Calu3 (cell line): ENCODE results near the gene PIK3AP1. TPM values are rescaled to one million over a fixed set of nuclear protein-coding genes. Genes with fewer than 3 reads are reported as not detected.

Experiments
- BruUV-seq: library from RNA; stranded (reverse); fragments of 400-500 nt; replicated peaks from 2 replicates; lab custom pipeline; 2021; lab: Mats Ljungman, UMichigan
- CTCF ChIA-PET: fragments of 300-600 bp; sonication (Branson Sonifier 250); formaldehyde crosslinking; loops from one replicate; lab custom pipeline; 2022; ENCODE audit warnings: antibody characterized with exemption; lab: Charles Lee
- DNase-seq: peaks from one replicate; pipeline ENCODE4 v3.0.0; 2022
- H3K27ac Mint-ChIP-seq: one replicate; pipeline ENCODE4 v1.8.0; 2022; ENCODE audit warnings: mixed read lengths; ENCODE audit not compliant: unreplicated experiment
- H3K27me3 Mint-ChIP-seq: one replicate; pipeline ENCODE4 v1.8.0; 2022; ENCODE audit warnings: mixed read lengths; ENCODE audit not compliant: unreplicated experiment
- H3K36me3 Mint-ChIP-seq: one replicate; pipeline ENCODE4 v1.8.0; 2022; ENCODE audit warnings: mild to moderate bottlenecking, moderate library complexity, mixed read lengths; ENCODE audit not compliant: insufficient read depth, unreplicated experiment
- H3K4me1 Mint-ChIP-seq: one replicate; pipeline ENCODE4 v1.8.0; 2022; ENCODE audit warnings: mild to moderate bottlenecking, low read depth, mixed read lengths; ENCODE audit not compliant: unreplicated experiment
- H3K4me3 Mint-ChIP-seq: one replicate; pipeline ENCODE4 v1.8.0; 2022; ENCODE audit warnings: mild to moderate bottlenecking, low read depth, moderate library complexity, mixed read lengths; ENCODE audit not compliant: unreplicated experiment
- H3K9me3 Mint-ChIP-seq: one replicate; pipeline ENCODE4 v1.8.0; 2022; ENCODE audit warnings: low read depth, mixed read lengths; ENCODE audit not compliant: unreplicated experiment
- CTCF ChIP-seq: fragments of 200-600 bp; IDR thresholded peaks from one replicate; pipeline ENCODE4 v1.8.0; 2022; ENCODE audit warnings: antibody characterized with exemption; ENCODE audit not compliant: unreplicated experiment
- intact Hi-C: fragments of 100-400 bp; cut with micrococcal nuclease; formaldehyde crosslinking; loops from one replicate; pipeline ENCODE4 v1.10.0; 2022; ENCODE audit not compliant: unreplicated experiment
- total RNA-seq: library from RNA; stranded (reverse); gene quantifications from 2 replicates; pipeline ENCODE4 v1.2.3, GENCODE V29; 2022

PIK3AP1 gene
- total RNA-seq, 1 experiment from 2014 or later, result 117 TPM

- no peak overlapping the region for H3K4me3 Mint-ChIP-seq
- H3K36me3 Mint-ChIP-seq, result peaks cover 39% of the 10 kb centered on the region
- H3K9me3 Mint-ChIP-seq, result no peaks in the 10 kb centered on the region
- H3K27ac Mint-ChIP-seq, result no peak overlapping the region
- H3K4me1 Mint-ChIP-seq, result peaks cover 16% of the 10 kb centered on the region
- DNase-seq, result no peak
- intact Hi-C loops, result no loop called here
- CTCF ChIA-PET, result interaction anchor here (0.8 kb wide), 1 partner anchor 1073 kb away, joined by 4 read pairs; no protein-coding TSS in a partner anchor
- TF ChIP-seq CTCF, result no peak
- BruUV-seq, result no TSS peak
- no peaks in the 10 kb centered on the region for H3K27me3 Mint-ChIP-seq
Measured at GRCh38 chr10:96609510-96609909, 110.8 kb downstream of the PIK3AP1 start.

- H3K4me3 Mint-ChIP-seq, result no peak overlapping the region
- H3K27ac Mint-ChIP-seq, result no peak overlapping the region
- no peak for DNase-seq
- no peaks in the 10 kb centered on the region for H3K27me3 Mint-ChIP-seq
- peaks cover 10% of the 10 kb centered on the region for H3K4me1 Mint-ChIP-seq
- CTCF ChIA-PET, result no interaction called here
- TF ChIP-seq CTCF, result no peak
- intact Hi-C loops, result no loop called here
- BruUV-seq, result no TSS peak
- H3K36me3 Mint-ChIP-seq, result peaks cover 38% of the 10 kb centered on the region
- no peaks in the 10 kb centered on the region for H3K9me3 Mint-ChIP-seq
Measured at GRCh38 chr10:96608805-96609204, 111.5 kb downstream of the PIK3AP1 start.

- Mint-ChIP-seq H3K4me3 (no peak overlapping the region), H3K36me3 (peaks cover 38% of the 10 kb centered on the region), H3K9me3 (no peaks in the 10 kb centered on the region), H3K27me3 (no peaks in the 10 kb centered on the region), H3K4me1 (peaks cover 10% of the 10 kb centered on the region), H3K27ac (no peak overlapping the region)
- CTCF ChIA-PET, result no interaction called here
- BruUV-seq, result no TSS peak
- no peak for TF ChIP-seq CTCF
- DNase-seq, result no peak
- intact Hi-C loops, result no loop called here
Measured at GRCh38 chr10:96608262-96608661, 112.1 kb downstream of the PIK3AP1 start.

- CTCF ChIA-PET, result no interaction called here
- TF ChIP-seq CTCF, result no peak
- H3K27ac Mint-ChIP-seq, result no peak overlapping the region
- H3K9me3 Mint-ChIP-seq, result no peaks in the 10 kb centered on the region
- no TSS peak for BruUV-seq
- DNase-seq, result no peak
- no peaks in the 10 kb centered on the region for H3K27me3 Mint-ChIP-seq
- H3K4me1 Mint-ChIP-seq, result peaks cover 3% of the 10 kb centered on the region
- H3K4me3 Mint-ChIP-seq, result no peak overlapping the region
- H3K36me3 Mint-ChIP-seq, result peaks cover 42% of the 10 kb centered on the region
- intact Hi-C loops, result no loop called here
Measured at GRCh38 chr10:96606946-96607345, 113.4 kb downstream of the PIK3AP1 start.
